GM19463 (cell line): ENCODE data around the gene WSCD1.

Experiments
- ATAC-seq: cut with Tn5 transposase; IDR thresholded peaks from one replicate; pipeline ENCODE4 v1.9.1; 2021; ENCODE audit warnings: mild to moderate bottlenecking, moderate library complexity; ENCODE audit not compliant: unreplicated experiment

WSCD1 gene

DNA sequence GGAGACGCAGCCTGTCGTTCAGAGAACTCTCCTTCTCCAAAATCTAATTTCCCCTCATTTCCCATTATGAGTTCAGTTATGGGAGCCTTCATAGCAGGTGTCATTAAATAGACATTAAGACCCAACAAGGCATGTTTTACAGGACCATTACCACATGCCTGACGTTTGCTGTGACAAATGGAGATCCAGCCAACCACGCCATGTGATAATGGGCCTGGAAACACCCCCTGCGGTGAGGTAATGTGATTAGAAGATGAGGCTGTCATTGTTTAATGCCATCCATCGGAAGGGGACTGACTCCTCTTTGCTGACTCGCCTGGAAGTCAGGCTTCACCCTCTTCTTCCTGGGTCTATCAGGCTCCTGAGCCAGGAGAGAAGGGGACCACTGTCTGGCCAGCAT lies 76.9 kb downstream of the WSCD1 start:
- ATAC-seq = no peak

- no peak for ATAC-seq
These were observed 83.2 kb downstream of the WSCD1 start for GRCh38 chr17:6153375-6153774.

- ATAC-seq = no peak
These were observed 87.5 kb downstream of the WSCD1 start for GRCh38 chr17:6157716-6158115.

DNA sequence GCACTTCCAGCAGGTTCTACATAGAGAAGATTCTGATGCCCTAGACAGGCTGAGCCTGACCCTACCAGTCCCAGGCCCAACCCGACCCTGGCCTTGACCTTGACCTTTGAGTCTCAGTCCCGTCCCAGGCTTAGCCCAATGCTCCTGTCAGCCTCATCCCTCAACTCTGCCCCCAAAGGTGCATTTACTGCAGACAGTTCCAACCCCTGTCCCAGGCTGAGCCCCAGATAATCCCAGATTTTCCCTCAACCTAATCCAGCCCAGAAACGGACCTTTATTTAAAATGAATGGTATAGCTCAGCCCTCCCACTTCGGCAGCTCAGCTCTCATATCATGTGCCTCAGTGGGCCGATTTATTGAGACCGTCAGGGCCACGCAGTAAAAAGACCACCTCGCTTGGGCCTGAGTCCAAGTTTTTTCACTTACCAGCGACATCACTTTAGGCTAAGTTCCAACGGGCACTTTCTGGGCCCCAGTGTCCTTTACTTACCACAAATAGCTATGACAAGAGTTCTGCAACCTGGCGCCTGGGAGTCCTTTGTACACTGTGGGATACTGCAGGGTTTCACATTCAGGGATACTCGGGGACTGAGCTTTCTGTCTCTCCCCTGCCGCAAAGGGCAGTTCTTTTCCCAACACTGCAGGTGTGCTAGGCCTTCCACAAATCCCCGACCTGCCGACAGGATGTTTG lies 89.5 kb downstream of the WSCD1 start:
- ATAC-seq = no peak

- no peak for ATAC-seq
These were observed 90.0 kb downstream of the WSCD1 start for GRCh38 chr17:6160232-6160555.

DNA sequence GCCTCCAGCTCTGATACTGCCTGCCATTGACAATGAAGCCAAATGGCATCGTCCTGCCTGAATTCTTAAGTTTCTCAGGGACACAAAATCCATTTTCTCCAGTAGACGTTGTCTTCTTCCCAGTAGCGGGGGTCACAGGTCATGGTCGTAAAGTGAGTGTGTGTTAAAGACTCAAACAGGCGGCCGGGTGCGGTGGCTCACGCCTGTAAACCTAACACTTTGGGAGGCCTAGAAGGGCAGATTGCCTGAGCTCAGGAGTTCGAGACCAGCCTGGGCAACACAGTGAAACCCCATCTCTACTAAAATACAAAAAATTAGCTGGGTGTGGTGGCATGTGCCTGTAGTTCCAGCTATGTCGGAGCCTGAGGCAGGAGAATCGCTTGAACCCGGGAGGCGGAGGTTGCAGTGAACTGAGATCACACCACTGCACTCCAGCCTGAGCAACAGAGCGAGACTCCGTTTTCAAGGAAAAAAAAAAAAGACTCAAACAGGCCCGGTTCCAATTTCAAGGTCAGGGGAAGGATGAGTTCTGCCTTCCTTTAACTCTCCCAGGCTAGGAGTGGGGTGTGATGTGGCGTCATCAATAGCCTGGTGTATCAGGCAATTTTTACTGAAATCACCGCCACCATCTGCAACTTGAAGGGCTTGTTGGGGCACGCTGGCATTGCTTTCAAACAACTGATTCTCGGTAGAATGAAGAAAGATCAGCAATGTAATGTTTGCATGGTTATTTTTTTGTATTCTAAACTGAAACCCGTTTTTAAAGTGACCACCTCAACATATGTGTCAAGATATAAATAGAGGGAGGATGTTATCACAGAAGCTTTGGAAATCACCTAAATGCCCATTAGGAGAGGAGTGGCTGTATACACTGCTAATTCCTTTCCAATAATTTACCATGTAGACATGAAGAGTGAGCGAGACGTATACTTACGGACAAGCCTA lies 91.0 kb downstream of the WSCD1 start:
- no peak for ATAC-seq

DNA sequence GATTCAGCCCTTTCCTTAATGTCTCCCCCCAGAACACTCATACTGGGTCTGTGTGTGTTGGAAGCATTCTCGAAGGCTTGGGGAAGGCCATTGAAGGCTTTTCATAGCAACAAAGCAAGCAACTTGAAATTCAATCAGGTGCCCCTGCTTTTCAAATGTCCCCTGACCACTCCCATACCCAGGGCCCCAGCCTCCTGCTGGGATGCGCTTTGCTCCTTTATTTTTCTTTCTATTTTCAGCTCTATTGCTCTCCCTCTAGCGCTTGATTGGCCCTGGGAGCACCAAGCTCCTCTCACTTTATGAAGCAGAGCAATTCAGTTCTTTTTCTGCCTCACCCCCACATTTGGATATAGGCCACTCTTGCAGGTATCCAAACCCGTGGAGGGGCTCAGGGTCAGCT lies 92.0 kb downstream of the WSCD1 start:
- ATAC-seq = no peak

- ATAC-seq = no peak
These were observed 92.7 kb downstream of the WSCD1 start for GRCh38 chr17:6162892-6163291.

- no peak for ATAC-seq
These were observed 93.6 kb downstream of the WSCD1 start for GRCh38 chr17:6163612-6164333.

DNA sequence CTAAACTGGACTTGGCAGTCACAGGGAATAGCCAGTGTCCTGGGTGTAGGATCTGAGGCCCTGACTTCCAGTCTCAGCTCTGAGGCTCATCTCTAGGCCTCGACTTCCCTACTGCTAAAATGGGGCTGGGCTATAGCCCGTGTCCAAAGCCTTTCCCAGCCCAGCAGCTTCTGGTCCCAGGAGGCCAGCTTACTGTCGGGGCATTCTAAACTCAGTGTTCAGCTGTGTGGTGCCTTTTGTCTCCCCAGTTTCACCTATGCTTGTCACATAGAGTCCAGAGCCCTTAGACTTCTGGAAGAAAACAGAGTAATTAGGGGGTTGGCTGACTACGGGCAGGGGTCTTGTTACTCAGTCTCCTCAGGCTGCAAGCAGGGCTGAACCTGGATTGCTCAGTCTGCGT lies 94.8 kb downstream of the WSCD1 start:
- ATAC-seq = no peak

DNA sequence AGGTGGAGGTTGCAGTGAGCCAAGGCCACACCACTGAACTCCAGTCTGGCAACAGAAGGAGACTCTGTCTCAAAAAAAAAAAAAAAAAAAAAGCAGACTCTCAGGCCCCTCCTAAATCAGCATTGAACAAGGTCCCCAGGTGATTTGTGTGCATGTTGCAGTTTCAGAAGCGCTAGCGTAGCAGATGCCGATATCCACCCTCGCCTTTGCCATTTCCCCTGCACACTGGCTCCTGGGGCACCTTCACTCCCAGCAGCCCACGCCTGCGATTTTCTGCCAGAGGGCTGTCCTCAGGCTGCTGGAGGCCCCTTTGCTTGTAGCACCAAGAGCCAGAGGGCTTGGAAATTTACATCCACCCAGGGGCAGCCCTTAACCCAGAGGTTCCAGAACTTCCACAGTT lies 95.6 kb downstream of the WSCD1 start:
- ATAC-seq = no peak

DNA sequence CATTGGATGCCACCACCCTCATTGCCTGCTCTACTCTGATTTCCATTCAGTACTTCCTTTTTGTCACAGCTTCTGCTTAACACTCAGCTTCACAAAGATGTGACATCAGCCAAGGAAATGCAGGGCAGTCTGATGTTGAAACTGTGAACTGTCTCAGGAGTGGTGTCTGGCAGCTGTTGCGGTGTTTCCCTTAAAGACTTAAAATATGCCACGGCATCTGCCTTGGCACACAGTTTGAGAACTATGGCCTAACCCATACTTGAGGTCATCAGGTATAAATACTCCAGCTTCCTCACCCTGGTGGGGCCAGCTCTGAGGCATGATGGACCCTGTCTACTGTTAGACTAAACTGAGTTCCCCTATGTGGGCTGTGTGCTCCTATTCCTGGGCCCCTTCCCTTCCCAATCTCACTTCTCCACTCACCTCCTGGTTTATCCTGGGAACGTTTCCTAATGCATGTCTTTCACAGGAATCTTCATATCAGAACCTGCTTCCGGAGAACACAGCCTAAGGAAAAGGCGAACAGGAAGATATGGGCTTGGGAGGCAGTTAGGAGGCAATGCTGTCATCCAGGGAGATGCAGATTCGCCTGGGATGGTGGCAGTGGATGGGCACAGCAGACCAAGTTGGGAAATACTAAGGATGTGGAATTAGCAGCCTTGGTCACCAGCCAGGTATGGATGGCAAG lies 96.5 kb downstream of the WSCD1 start:
- ATAC-seq = no peak

DNA sequence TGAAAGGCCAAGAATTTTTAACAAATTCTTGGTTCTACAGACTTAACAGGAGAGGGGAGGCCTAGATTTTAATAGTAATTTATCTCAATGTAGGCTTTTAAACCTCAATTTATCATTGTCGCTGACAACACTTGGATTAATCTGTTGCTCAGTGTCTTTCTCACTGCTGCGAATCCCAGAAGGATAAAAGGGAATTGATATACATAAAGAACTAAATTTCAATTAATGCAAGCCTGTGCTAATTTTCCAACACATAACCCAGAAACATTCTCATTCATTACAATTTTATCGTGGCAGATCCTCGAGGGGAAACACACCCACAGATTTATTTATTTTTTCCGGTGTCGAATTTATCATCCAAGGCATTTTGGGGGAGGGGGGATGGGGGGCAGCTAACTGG lies 98.1 kb downstream of the WSCD1 start:
- ATAC-seq = no peak

- ATAC-seq = no peak
These were observed 100.2 kb downstream of the WSCD1 start for GRCh38 chr17:6170349-6170748.

DNA sequence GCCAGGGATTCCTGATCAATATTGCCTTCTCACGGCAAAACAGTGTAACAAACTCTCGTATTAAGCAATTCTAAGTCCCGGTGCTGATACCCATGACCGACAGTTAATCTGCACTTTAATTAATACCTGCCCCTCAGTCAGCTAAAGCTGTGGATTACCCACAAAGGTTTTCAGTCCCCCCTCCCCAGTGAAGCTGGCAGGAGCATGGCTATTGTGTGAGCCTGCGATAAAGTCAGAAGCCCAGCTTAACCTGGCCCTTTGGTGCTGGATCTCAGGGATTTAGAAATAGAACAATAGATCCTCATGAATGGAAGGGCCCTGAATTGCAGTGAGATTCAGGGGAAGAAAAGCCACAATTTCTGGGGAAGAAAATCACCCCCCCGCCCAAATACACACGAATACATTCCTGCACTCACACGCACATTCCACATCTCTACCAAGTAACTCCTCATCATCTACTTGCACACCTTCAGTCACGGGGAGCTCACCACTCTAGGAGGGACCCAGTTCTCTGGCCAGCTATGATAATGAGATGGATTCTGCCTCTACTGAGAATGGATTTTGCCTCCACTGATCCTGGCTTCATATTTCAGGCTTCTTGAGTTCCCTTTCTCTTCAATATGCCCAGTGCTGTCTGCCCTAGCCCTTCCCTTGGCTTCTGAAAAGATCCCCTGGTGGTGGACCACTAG lies 102.6 kb downstream of the WSCD1 start:
- no peak for ATAC-seq

DNA sequence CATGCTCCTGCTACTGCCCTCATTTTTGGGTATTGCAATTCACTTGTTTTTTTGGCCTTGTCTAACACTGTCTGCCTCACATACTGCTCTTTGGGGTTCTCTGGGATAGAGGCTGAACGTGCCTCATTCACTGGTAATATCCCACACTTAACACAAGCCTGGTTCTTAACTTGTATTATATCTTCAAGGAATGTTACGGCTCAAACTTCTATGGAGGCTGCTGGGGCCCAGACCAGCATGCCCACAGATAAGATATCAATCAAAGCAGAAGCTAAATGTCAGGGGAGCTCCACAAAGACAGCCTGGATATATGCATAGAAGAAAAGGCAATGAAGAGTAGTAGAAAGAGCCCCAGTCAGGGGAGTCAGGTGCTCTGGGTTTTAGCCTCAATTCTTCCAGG lies 103.5 kb downstream of the WSCD1 start:
- ATAC-seq = no peak
